Mesenteric fat pad (tissue), 1 donor: Measurements from ENCODE around the gene UPP2. TPM values are rescaled to one million over a fixed set of nuclear protein-coding genes. Genes with fewer than 3 reads are reported as not detected.

ENCODE experiments used
- total RNA-seq: library from RNA; stranded (reverse); fragmentation: NEBNext Ultra II Directional; extraction: Animal tissue kit (Norgen Biotek cat#: 25700); gene quantifications from one replicate; pipeline ENCODE4 v1.2.1, GENCODE V29; 2021
- donor health status: DM: yes; HTN: yes; CAD: no.

The UPP2 gene
- total RNA-seq, 1 donor from 2014 or later = not detected

Other genes with a start within 250 kb of the UPP2 start
- 37.7 TPM for gene ACVR1, start 225.5 kb upstream of the UPP2 start, total RNA-seq